Panc1 (cell line): ENCODE data around the gene JOSD1.

Experiments used
- SIN3A ChIP-seq: IDR thresholded peaks from 2 replicates; pipeline ENCODE4 v1.6.1; 2012; ENCODE audit warnings: low read depth, mild to moderate bottlenecking, low read length, moderate library complexity, borderline replicate concordance; ENCODE audit not compliant: insufficient read depth
- TF ChIP-seq, protein P1 (sequence below): fragments of 450-650 bp; IDR thresholded peaks from 2 replicates; pipeline ENCODE4 v1.5.1; 2017; ENCODE audit warnings: mild to moderate bottlenecking
- TF ChIP-seq, protein P2 (sequence below), 2 experiments: IDR thresholded peaks; 2 replicates each; pipeline ENCODE4 v1.6.1; 2011 to 2012; ENCODE audit warnings: low read depth in 2 of 2, control low read depth in 1 of 2, low read length in 1 of 2, mild to moderate bottlenecking in 1 of 2, moderate library complexity in 1 of 2; ENCODE audit not compliant: insufficient read depth in 1 of 2

DNA sequence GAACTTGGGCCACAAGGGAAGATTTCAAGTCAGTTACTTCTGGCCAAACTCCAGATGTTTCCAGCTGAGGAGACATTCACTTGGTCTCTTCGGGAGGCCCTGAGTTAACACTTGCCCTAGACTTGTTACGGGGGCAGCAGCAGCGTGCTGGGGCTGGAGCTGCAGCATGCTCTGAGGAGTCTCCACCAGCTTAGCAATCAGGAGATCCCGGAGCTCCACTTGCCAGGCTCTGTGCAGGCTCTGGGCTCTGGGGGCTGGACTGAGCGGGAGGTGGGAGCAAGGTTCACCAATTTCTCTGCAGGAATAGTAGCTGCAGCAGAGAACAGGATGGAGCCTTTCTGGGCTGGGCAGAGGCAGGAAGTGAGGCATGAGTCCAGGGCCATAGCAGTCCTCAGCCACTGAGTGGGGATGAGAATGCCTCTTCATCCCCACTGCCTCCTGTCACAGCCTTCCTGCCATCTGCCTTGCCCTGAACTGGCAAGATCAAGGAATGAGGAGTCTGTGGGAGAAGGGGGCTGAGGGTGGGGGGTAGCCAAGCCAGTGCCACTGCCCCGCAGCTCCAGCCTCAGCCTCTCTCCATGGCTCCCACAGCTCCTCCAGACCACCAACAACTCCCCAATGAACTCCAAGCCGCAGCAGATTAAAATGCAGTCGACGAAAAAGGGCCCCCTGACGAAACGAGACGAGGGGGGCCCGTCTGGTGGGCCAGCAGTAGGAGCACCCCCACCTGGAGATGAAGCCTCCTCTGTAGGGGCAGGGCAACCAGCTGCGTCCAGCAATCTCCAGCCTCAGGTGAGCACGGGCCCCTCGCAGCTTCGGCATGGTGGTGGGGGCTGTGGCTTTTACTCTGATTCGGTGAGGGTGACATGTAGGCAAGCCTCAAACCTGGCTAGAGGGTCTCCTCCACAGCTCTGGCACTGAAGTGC is 28.4 kb upstream of the JOSD1 start:
- TF ChIP-seq, protein P1, sequence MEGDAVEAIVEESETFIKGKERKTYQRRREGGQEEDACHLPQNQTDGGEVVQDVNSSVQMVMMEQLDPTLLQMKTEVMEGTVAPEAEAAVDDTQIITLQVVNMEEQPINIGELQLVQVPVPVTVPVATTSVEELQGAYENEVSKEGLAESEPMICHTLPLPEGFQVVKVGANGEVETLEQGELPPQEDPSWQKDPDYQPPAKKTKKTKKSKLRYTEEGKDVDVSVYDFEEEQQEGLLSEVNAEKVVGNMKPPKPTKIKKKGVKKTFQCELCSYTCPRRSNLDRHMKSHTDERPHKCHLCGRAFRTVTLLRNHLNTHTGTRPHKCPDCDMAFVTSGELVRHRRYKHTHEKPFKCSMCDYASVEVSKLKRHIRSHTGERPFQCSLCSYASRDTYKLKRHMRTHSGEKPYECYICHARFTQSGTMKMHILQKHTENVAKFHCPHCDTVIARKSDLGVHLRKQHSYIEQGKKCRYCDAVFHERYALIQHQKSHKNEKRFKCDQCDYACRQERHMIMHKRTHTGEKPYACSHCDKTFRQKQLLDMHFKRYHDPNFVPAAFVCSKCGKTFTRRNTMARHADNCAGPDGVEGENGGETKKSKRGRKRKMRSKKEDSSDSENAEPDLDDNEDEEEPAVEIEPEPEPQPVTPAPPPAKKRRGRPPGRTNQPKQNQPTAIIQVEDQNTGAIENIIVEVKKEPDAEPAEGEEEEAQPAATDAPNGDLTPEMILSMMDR, result no peak
- no peak for TF ChIP-seq SIN3A
- TF ChIP-seq, protein P2, sequence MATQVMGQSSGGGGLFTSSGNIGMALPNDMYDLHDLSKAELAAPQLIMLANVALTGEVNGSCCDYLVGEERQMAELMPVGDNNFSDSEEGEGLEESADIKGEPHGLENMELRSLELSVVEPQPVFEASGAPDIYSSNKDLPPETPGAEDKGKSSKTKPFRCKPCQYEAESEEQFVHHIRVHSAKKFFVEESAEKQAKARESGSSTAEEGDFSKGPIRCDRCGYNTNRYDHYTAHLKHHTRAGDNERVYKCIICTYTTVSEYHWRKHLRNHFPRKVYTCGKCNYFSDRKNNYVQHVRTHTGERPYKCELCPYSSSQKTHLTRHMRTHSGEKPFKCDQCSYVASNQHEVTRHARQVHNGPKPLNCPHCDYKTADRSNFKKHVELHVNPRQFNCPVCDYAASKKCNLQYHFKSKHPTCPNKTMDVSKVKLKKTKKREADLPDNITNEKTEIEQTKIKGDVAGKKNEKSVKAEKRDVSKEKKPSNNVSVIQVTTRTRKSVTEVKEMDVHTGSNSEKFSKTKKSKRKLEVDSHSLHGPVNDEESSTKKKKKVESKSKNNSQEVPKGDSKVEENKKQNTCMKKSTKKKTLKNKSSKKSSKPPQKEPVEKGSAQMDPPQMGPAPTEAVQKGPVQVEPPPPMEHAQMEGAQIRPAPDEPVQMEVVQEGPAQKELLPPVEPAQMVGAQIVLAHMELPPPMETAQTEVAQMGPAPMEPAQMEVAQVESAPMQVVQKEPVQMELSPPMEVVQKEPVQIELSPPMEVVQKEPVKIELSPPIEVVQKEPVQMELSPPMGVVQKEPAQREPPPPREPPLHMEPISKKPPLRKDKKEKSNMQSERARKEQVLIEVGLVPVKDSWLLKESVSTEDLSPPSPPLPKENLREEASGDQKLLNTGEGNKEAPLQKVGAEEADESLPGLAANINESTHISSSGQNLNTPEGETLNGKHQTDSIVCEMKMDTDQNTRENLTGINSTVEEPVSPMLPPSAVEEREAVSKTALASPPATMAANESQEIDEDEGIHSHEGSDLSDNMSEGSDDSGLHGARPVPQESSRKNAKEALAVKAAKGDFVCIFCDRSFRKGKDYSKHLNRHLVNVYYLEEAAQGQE (IDR thresholded peaks at IDR 0.05; ENCODE audit: insufficient read depth in 1 of 2, low read depth in 2 of 2, low read length in 1 of 2), result no peak
